Peyer's patch (tissue), 4 donors: ENCODE results near the gene PHGDH. TPM values are rescaled to one million over a fixed set of nuclear protein-coding genes. Genes with fewer than 3 reads are reported as not detected.

Experiments
- DNase-seq, 3 donors: peaks; one replicate each; pipeline ENCODE4 v3.0.0-alpha.2; 2017 to 2019
- H3K27ac ChIP-seq, 4 donors: fragments of 200-600 bp; sonication (generic); one replicate each; pipeline ENCODE4 v1.5.1; 2016 to 2019
- H3K27me3 ChIP-seq, 2 donors: fragments of 200-600 bp; sonication (generic); one replicate each; pipeline ENCODE4 v1.5.1; 2019
- H3K36me3 ChIP-seq, 3 donors: fragments of 200-600 bp; sonication (generic); one replicate each; pipeline ENCODE4 v1.5.1; 2016 to 2019
- H3K4me1 ChIP-seq, 4 donors: fragments of 200-600 bp; sonication (generic); one replicate each; pipeline ENCODE4 v1.5.1; 2016 to 2019
- H3K4me3 ChIP-seq, 4 donors: fragments of 200-600 bp; sonication (generic); 1 replicate in 3 of 4; 2 replicates in 1 of 4; pipeline ENCODE4 v1.5.1; 2016 to 2019; ENCODE audit warnings: mild to moderate bottlenecking in 1 of 4
- H3K9me3 ChIP-seq, 4 donors: fragments of 200-600 bp; sonication (generic); one replicate each; pipeline ENCODE4 v1.5.1; 2016 to 2019; ENCODE audit warnings: mild to moderate bottlenecking in 1 of 4
- CTCF ChIP-seq, 6 experiments: fragments of 450-650 bp in 4 of 6; fragments of 200-600 bp in 2 of 6; sonication (generic) in 1 of 6; IDR thresholded peaks; one replicate each; pipeline ENCODE4 v1.5.1; 2017 to 2019; ENCODE audit warnings: antibody characterized with exemption in 6 of 6, mild to moderate bottlenecking in 3 of 6, moderate library complexity in 1 of 6
- POLR2A ChIP-seq, 2 donors: fragments of 450-650 bp; IDR thresholded peaks; one replicate each; pipeline ENCODE4 v1.5.1; 2017; ENCODE audit warnings: antibody characterized with exemption in 2 of 2, mild to moderate bottlenecking in 2 of 2, moderate library complexity in 2 of 2
- total RNA-seq, 4 donors: library from RNA; depleted of rRNA; stranded (reverse); fragments of >200 nt; gene quantifications; one replicate each; pipeline ENCODE4 v1.1.0, GENCODE V29; 2016

The PHGDH gene
- total RNA-seq, 4 donors from 2014 or later: 2.8 to 19.0 (median 4.3) TPM

- TF ChIP-seq CTCF (IDR thresholded peaks at IDR 0.05) (no peak), POLR2A (IDR thresholded peaks at IDR 0.05) (no peak)
- Histone ChIP-seq H3K9me3 (no peaks in the 10 kb centered on the region), H3K27ac (peak overlapping the region in 1 of 4 donors; percentile 88), H3K4me3 (peak overlapping the region in 1 of 4 donors; percentile 62), H3K36me3 (no peaks in the 10 kb centered on the region), H3K4me1 (peaks cover 0 to 20% (median 3%) of the 10 kb centered on the region in 4 donors), H3K27me3 (no peaks in the 10 kb centered on the region)
- no peak for DNase-seq
These were observed 55.8 kb downstream of the PHGDH start for GRCh38 chr1:119767486-119767885.

- Histone ChIP-seq H3K9me3 (no peaks in the 10 kb centered on the region), H3K36me3 (no peaks in the 10 kb centered on the region), H3K4me3 (peak within 1 kb of the TSS in 1 of 4 donors; percentile 62), H3K27ac (peak within 1 kb of the TSS in 1 of 4 donors; percentile 88), H3K27me3 (no peaks in the 10 kb centered on the region), H3K4me1 (peaks cover 0 to 28% (median 5%) of the 10 kb centered on the region in 4 donors)
- peak in 2 of 3 donors; percentile 71 to 88 for DNase-seq
- TF ChIP-seq POLR2A (IDR thresholded peaks at IDR 0.05) (peak in 1 of 2 donors; percentile 86), CTCF (IDR thresholded peaks at IDR 0.05) (no peak)
These were observed 57.0 kb downstream of the PHGDH start, which contains the start of gene HMGCS2 for GRCh38 chr1:119768778-119769177. Gene HMGCS2 (minus strand): TSS chr1:119768905. CDS start chr1:119768844, 61 bp downstream.

- no peak for TF ChIP-seq POLR2A (IDR thresholded peaks at IDR 0.05)
- TF ChIP-seq CTCF (IDR thresholded peaks at IDR 0.05): peak in 1 of 6 experiments; percentile 11
- Histone ChIP-seq H3K4me1 (peaks cover 0 to 32% (median 6%) of the 10 kb centered on the region in 4 donors), H3K27me3 (no peaks in the 10 kb centered on the region), H3K9me3 (no peaks in the 10 kb centered on the region), H3K36me3 (no peaks in the 10 kb centered on the region), H3K27ac (peak overlapping the region in 1 of 4 donors; percentile 88), H3K4me3 (no peak overlapping the region)
- no peak for DNase-seq
These were observed 59.3 kb downstream of the PHGDH start for GRCh38 chr1:119771016-119771415.

- Histone ChIP-seq H3K9me3 (no peaks in the 10 kb centered on the region), H3K27me3 (no peaks in the 10 kb centered on the region), H3K27ac (peak overlapping the region in 1 of 4 donors; percentile 88), H3K4me3 (no peak overlapping the region), H3K36me3 (no peaks in the 10 kb centered on the region), H3K4me1 (peaks cover 0 to 28% (median 6%) of the 10 kb centered on the region in 4 donors)
- TF ChIP-seq CTCF (IDR thresholded peaks at IDR 0.05) (no peak), POLR2A (IDR thresholded peaks at IDR 0.05) (no peak)
- no peak for DNase-seq
These were observed 60.0 kb downstream of the PHGDH start for GRCh38 chr1:119771770-119772169.

GRCh38 chr1:119772298-119772697, 60.6 kb downstream of the PHGDH start:
- Histone ChIP-seq H3K4me1 (peaks cover 0 to 23% (median 6%) of the 10 kb centered on the region in 4 donors), H3K27me3 (no peaks in the 10 kb centered on the region), H3K27ac (peak overlapping the region in 1 of 4 donors; percentile 88), H3K4me3 (no peak overlapping the region), H3K36me3 (no peaks in the 10 kb centered on the region), H3K9me3 (no peaks in the 10 kb centered on the region)
- no peak for DNase-seq
- TF ChIP-seq POLR2A (IDR thresholded peaks at IDR 0.05): no peak
- TF ChIP-seq CTCF (IDR thresholded peaks at IDR 0.05): no peak
